Femur (tissue), 1 donor: Measurements from ENCODE around the gene SETDB1.
"Not testable (repeated sequence)": the region's sequence is repeated elsewhere in the genome, so short reads cannot be mapped to it uniquely, and the experiment has no call there.

ENCODE experiments used
- DNase-seq: peaks from one replicate; pipeline ENCODE4 v3.0.0-alpha.2; 2017

SETDB1 gene

DNA sequence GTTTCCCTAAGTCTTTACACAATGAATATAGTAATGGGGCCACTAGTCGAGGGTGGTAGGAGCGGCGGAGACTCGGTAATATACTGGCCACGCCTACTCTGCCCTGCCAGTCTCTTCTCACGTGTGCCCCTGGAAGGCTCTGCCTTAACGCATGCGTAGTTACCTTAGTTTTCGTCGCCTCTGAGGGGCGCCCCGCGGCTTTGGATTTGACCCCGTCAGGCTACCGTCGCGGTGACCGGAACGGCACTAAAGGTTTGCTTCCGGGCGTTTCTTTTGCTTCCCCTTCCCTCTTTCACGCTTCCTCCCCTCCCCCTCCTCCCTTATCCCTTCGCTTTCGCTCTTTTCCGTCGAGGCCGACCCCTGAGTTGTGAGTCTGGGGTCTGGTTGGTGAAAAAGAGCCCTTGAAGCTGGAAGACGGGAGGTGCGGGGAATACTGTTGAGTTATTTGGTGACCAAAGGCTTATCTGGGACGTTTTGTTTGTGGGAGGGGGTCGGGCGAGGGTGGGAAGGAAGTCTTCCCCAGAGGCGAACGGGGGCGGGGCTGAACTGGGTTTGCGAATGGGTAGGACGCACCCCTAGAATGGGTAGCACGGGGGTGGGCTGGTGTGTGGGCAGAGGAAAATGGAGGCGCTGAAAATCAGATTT lies at the start of gene SETDB1:
TSS of gene SETDB1 (plus strand) at position 267 of the 645 bp plus-strand sequence. CDS start 1,352 bp downstream, outside the sequence.
- peak; percentile 97 for DNase-seq

DNA sequence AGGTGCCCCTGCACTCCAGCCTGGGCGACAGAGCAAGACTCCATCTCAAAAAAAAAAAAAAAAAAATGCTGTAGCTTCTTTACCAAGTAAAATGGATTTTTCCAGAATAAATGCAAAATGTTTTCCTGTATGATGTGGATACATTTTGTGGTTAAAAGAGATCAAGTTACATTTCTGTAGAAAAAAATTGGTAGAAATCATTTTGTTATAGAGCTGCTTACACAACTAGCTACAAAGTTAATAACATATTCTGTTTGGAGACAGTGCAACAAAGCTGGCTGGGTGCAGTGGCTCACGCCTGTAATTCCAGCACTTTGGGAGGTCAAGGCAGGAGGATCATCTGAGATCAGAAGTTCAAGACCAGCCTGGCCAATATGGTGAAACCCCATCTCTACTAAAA lies 47.2 kb upstream of the SETDB1 start:
- not testable (repeated sequence) for DNase-seq

DNA sequence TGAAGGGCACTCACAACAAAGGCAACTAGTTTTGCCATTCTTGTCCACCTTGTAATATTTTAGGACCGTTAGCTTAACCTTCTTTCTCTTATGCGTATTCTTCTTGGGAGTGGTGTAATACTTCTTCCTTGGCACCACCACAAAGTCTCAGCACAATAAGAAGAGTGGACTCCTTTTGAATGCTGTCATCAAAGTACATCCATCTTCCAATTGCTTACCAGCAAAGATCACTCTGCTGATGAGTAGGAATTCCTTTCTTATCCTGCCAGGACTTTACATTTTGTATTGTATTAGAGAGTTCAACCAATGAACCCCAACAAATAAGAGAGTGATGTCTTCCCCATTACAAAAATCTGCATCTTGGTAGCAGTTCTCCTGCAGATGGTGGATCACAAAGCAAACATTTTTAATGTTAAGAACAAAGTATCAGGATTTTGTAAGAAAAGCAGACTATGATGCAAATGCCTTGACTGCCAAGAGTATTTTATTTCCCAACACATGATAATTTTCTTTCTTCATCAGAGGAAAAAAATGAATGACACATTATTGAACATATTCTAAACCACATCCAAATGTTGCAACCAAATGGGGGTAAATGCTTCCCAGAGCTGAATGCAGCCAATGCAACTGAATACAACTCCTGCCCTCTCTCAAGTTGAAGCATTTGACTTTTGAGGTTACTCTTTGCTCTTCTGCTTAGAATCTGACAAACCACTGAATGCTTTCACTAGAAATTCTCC lies 44.7 kb upstream of the SETDB1 start:
- DNase-seq = no peak

- DNase-seq = not testable (repeated sequence)
Observed at GRCh38 chr1:150883121-150883520, 43.0 kb upstream of the SETDB1 start.

GRCh38 chr1:150887018-150887417 lies 39.1 kb upstream of the SETDB1 start, which contains the start of gene CTXND2:
TSS of gene CTXND2 (plus strand) at chr1:150887136. CDS start at chr1:150912315, 25,179 bp downstream.
- DNase-seq = no peak

DNA sequence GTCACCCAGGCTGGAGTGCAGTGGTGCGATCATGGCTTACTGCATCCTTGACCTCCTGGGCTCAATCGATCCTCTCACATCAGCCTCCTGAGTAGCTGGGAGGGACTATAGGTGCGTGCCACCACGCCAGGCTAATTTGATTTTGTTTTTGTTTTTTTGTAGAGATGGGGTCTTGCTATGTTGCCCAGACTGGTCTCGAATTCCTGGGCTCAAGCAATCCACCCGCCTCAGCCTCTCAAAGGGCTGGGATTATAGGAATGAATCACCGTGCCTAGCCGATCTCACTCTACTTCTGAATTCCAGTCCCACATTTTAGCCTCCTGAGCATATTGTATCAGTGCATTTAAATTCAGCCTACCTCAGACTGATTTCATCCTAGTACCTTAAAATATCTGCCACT lies 37.4 kb upstream of the SETDB1 start:
- no peak for DNase-seq

DNA sequence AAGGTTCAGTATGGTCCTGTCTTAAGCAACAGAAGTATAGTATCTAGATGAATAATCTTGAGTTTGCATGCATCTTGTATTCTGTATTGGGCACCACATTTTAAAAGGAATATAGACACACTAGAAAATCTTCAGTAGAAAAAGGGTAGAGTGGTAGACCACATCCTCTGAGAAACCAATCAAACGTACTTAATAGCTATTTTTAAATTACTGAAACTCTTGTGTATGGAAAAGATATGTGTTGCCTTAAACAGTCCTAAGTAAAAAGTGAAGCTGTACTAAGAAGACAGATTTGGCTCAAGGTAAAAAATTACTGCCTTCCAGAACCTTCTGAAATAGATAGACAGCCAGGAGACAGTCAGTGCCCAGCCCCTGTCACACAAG lies 36.1 kb upstream of the SETDB1 start:
- DNase-seq = no peak

DNA sequence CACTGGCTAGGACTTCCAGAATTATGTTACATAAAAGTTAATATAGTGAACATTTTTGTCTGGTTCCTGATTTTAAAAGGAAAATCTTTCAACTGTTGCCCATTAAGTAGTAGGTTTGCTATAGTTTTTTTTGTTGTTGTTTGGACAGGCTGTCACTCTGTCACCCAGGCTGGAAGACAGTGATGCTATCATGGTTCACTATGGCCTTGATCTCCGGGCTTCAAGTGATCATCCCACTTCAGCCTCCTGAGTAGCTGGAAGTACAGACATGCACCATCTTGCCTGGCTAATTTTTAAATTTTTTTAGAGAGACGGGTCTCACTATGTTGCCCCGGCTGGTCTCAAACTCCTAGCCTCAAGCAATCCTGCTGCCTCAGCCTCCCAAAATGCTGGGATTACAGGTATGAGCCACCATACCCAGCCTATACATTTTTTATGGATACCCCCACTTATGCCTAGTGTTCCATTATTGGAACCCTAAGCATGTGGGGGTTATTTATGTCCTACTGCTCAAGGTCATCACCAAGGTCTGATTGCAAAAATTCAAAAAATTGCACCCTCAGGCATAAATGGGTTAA lies 32.7 kb upstream of the SETDB1 start:
- no peak for DNase-seq

DNA sequence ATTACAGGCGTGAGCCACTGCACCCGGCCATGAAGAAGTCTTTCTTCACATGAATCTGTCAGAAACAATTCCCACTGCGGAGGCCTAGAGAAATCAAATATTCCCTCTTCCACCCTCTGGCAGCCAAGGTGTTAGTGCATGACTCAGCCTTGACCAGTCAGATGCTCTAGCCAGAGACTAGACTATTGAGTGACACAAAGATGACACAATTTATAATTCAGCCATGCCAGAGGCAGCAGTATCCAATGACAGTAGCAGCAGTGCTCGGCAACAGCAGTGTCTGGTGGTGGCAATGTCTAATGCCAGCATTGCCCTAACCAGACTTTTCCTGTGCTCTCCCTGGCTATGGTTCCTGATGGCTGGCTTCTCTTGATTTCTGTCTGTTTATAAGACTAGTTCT lies 30.5 kb upstream of the SETDB1 start:
- no peak for DNase-seq

GRCh38 chr1:150899795-150900194 lies 26.4 kb upstream of the SETDB1 start:
- DNase-seq = not testable (repeated sequence)

- DNase-seq = no peak
Observed at GRCh38 chr1:150902346-150902745, 23.8 kb upstream of the SETDB1 start.

DNA sequence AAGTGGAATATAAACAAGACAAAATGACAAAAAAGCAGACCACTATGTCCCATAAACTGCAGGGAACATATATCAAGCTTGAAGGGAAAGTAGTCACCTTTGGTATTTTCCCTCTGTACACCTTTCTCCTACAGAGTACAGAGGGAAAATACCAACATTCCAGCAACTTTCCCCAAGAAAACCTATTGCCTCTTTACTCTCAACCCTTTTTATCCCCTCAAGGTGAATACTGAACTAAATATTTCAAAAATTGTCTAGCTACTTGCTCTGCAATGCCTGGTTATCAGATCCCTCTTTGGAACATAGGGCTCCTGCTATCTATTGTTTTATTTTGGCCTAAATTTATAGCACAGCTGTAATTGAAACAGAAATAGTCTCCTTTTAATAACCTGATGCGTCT lies 23.4 kb upstream of the SETDB1 start:
- no peak for DNase-seq

DNA sequence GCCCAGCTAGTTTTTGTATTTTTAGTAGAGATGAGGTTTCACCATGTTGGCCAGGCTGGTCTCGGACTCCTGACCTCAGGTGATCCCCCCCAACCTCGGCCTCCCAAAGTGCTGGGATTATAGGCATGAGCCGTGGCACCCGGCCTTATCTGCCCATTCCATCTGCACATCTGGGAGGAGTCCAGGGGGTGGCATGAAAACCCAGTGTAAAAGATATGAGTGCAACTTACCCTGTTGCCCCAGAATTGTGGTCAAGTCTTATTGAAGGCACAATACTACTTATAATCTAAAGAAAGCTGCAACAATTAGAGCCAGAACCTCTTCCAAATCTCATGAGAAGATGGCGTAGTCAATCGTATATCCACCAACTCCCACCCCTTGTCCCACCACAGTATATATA lies 20.9 kb upstream of the SETDB1 start:
- no peak for DNase-seq

DNA sequence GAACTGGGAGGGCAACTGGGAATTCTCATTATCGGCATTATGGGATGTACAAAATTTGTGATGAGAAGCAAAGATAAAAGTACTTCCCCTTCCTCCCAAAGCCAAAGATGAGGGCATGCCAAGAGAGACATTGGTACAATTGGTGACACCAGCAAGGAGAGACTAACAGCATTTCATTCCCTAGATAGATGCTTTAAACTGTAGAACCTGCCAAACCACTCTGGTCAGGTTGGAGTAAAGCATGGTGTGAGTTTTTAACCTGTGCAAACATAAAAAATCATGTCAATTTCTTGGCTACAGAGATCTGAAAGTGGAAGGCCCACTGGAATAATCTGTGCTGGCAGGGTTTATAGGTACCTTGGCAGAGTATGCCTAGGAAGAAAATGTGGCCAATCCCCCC lies 19.8 kb upstream of the SETDB1 start:
- no peak for DNase-seq

- DNase-seq = no peak
Observed at GRCh38 chr1:150906813-150907212, 19.4 kb upstream of the SETDB1 start.

DNA sequence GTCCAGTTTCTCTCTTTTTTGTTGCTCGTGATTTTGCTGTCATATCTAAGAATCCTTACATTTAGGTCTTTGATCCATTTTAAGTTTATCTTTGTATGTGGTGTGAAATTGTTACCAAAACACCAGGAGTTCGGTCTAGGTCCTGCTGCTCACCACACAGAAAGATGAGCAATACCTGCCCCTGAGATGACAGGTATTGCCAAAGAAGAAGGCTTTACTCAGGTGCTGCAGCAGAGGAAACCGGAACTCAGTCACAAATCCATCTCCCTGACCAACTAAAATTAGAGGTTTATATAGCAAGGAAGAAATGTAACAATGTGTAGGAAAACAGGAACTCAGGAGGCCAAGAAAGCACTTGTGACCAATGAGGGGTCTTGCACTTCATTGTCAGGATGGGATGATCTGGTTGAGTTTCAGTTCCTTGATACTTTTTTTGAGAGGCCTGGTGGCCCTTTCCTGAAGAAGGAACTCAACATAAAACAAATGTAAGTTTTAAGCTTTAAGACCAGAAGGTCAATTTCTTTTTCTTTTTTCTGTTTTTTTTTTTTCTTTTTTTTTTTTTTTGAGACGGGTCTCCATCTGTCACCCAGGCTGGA lies 16.5 kb upstream of the SETDB1 start:
- DNase-seq = no peak

GRCh38 chr1:150912623-150913022 lies 13.5 kb upstream of the SETDB1 start:
- no peak for DNase-seq

DNA sequence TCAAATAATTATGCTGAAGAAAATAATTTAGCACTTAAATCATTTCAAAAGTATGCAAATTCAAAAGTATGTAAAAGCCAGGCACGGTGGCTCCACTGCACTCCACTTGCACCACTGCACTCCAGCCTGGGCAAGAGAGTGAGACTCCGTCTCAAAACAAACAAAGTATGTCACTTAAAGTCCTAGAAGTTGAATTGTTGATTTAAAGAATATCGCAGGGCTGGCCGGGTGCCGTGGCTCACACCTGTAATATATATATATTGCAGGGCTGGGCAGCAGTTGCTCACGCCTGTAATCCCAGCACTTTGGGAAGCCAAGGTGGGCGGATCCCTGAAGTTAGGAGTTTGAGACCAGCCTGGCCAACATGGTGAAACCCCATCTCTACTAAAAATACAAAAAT lies 8.8 kb upstream of the SETDB1 start:
- DNase-seq = no peak

GRCh38 chr1:150922519-150922975 lies 3.6 kb upstream of the SETDB1 start:
- DNase-seq = peak; percentile 48

DNA sequence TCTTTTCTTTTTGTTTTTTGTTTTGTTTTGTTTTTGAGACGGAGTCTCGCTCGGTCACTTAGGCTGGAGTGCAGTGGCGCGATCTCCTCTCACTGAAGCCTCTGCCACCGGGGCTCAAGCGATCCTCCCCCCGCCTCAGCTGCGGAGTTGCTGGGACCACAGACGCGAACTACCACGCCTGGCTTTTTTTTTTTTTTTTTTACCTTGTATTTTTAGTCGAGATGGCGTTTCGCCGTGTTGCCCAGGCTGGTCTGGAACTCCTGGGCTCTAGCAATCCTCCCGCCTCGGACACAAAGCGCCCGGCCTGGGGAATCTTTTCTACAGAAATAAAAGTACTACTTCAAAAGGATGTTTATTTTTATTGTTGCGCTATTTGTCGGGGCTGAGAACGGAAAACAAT lies 1.1 kb upstream of the SETDB1 start:
- no peak for DNase-seq

DNA sequence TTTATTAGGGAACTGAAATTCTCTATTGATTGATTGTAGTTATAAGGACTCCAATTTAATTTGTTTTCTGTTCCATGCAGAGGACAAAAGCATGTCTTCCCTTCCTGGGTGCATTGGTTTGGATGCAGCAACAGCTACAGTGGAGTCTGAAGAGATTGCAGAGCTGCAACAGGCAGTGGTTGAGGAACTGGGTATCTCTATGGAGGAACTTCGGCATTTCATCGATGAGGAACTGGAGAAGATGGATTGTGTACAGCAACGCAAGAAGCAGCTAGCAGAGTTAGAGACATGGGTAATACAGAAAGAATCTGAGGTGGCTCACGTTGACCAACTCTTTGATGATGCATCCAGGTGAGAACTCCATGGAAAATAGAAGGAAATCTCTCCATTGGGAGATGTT lies 1.5 kb downstream of the SETDB1 start:
- no peak for DNase-seq

DNA sequence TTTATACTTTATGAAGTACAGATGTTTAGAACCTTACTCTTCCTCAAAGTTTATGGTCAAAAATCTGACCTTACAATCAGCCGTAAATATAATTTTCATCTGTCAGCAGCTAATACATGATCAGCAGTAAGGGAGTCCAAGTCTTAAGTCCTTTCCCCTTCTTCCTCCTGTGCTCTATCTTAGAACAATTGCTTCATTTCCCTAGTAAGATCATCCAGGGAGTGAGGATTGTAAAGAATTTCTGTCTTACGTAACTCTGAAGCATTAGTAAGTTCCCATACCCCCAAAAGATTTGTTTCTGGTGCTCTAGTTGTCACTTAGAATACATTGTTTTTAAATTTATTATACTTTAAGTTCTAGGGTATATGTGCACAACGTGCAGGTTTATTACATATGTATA lies 2.1 kb downstream of the SETDB1 start:
- no peak for DNase-seq

- DNase-seq = not testable (repeated sequence)
Observed at GRCh38 chr1:150928775-150929174, 2.6 kb downstream of the SETDB1 start.

GRCh38 chr1:150931773-150932172 lies 5.6 kb downstream of the SETDB1 start:
- no peak for DNase-seq
